ENCODE data around the gene PRXL2B.

Gene PRXL2B

GRCh38 chr1:2637442-2638145 is 51.0 kb downstream of the PRXL2B start:
- peak; percentile 34 for DNase-seq (ENCODE audit: low spot score)
- TF ChIP-seq CTCF (IDR thresholded peaks at IDR 0.05; ENCODE audit: borderline replicate concordance, control extremely low read depth, extremely low read depth, insufficient read depth, missing control alignments) = no peak
- in situ Hi-C loops (cut with MboI; ENCODE audit: low sequenced_read_pairs, unreplicated experiment) = no loop called here

GRCh38 chr1:2638466-2639115 is 52.0 kb downstream of the PRXL2B start:
- DNase-seq (ENCODE audit: low spot score) = no peak
- in situ Hi-C loops (cut with MboI; ENCODE audit: low sequenced_read_pairs, unreplicated experiment) = no loop called here
- TF ChIP-seq CTCF (IDR thresholded peaks at IDR 0.05; ENCODE audit: borderline replicate concordance, control extremely low read depth, extremely low read depth, insufficient read depth, missing control alignments) = no peak

GRCh38 chr1:2639203-2639602 is 52.6 kb downstream of the PRXL2B start:
- TF ChIP-seq CTCF (IDR thresholded peaks at IDR 0.05; ENCODE audit: borderline replicate concordance, control extremely low read depth, extremely low read depth, insufficient read depth, missing control alignments) = no peak
- no peak for DNase-seq (ENCODE audit: low spot score)
- in situ Hi-C loops (cut with MboI; ENCODE audit: low sequenced_read_pairs, unreplicated experiment) = no loop called here

GRCh38 chr1:2639607-2640521 is 53.3 kb downstream of the PRXL2B start:
- DNase-seq (ENCODE audit: low spot score) = no peak
- in situ Hi-C loops (cut with MboI; ENCODE audit: low sequenced_read_pairs, unreplicated experiment) = no loop called here
- no peak for TF ChIP-seq CTCF (IDR thresholded peaks at IDR 0.05; ENCODE audit: borderline replicate concordance, control extremely low read depth, extremely low read depth, insufficient read depth, missing control alignments)

- no peak for TF ChIP-seq CTCF (IDR thresholded peaks at IDR 0.05; ENCODE audit: borderline replicate concordance, control extremely low read depth, extremely low read depth, insufficient read depth, missing control alignments)
- in situ Hi-C loops (cut with MboI; ENCODE audit: low sequenced_read_pairs, unreplicated experiment) = no loop called here
- DNase-seq (ENCODE audit: low spot score) = peak; percentile 29
These were observed 54.0 kb downstream of the PRXL2B start for GRCh38 chr1:2640626-2641025.
